ENCODE measurements around the gene TNNI3K. TPM values are rescaled to one million over a fixed set of nuclear protein-coding genes. Genes with fewer than 3 reads are reported as not detected.

The TNNI3K gene
- total and polyA plus RNA-seq, 4 donors, result 0.41 to 1.4 TPM; not detected in 2

DNA sequence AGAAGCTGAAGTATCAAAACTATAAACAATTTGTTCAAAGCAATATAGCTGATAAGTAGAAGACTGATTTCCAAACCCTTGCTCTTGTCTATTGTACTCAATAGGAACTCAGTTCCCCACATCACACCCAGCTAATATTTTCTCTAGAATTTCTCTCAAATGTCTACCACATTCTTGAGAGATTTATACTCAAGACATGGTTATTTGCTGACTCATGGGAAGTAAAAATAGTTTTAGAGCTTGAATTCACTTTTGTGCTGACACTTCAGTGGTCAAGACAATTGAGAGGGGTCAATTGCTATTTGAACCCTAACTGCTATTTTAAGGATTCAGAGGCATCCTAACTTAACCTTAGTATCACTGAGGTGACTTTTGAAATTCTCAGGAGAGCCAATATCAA, 99.0 kb downstream of the TNNI3K start:
- no peak overlapping the region for H3K27ac ChIP-seq (ENCODE audit: low read depth in 1 of 2, low read length in 1 of 2)
- TF ChIP-seq, protein P1, sequence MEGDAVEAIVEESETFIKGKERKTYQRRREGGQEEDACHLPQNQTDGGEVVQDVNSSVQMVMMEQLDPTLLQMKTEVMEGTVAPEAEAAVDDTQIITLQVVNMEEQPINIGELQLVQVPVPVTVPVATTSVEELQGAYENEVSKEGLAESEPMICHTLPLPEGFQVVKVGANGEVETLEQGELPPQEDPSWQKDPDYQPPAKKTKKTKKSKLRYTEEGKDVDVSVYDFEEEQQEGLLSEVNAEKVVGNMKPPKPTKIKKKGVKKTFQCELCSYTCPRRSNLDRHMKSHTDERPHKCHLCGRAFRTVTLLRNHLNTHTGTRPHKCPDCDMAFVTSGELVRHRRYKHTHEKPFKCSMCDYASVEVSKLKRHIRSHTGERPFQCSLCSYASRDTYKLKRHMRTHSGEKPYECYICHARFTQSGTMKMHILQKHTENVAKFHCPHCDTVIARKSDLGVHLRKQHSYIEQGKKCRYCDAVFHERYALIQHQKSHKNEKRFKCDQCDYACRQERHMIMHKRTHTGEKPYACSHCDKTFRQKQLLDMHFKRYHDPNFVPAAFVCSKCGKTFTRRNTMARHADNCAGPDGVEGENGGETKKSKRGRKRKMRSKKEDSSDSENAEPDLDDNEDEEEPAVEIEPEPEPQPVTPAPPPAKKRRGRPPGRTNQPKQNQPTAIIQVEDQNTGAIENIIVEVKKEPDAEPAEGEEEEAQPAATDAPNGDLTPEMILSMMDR (IDR thresholded peaks at IDR 0.05; ENCODE audit: control extremely low read depth, extremely low read depth), result no peak
- ATAC-seq (ENCODE audit: insufficient read depth, low FRiP score) (no peak), DNase-seq (no peak)
- H3K9ac ChIP-seq (ENCODE audit: insufficient read depth in 1 of 2, low read length in 2 of 2), result no peak overlapping the region
- peaks cover 0 to 2% (median 0%) of the 10 kb centered on the region in 4 donors for H3K36me3 ChIP-seq (ENCODE audit: control insufficient read depth in 4 of 4, insufficient read depth in 4 of 4, low read length in 4 of 4)
- no peaks in the 10 kb centered on the region for H3K4me1 ChIP-seq (ENCODE audit: control insufficient read depth in 5 of 5, insufficient read depth in 5 of 5, low read length in 5 of 5)
- H3K4me3 ChIP-seq, result no peak overlapping the region
- H3K9me3 ChIP-seq (ENCODE audit: control insufficient read depth in 4 of 4, insufficient read depth in 3 of 4, low read length in 3 of 4), result no peaks in the 10 kb centered on the region
- no peaks in the 10 kb centered on the region for H3K27me3 ChIP-seq (ENCODE audit: control insufficient read depth in 3 of 3, insufficient read depth in 3 of 3, low read length in 2 of 3)

DNA sequence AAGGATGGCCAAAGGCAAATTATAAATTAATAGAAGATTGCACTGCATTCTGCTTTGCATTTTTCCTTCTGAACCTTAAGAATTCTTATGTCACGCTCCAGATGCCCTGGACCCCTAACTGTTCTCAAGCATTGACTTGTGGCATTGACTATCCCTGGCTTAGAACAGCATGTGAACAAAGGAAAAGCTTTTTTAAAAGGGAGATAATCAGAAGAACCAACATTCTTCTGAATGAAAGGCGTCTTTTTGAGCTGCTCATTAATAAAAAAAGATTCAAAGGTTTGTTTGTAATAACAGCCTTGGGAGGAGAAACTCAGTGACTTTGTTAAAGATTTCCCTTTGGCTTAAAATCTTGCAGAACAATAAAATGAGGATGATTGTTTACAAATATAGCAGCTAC, 105.5 kb downstream of the TNNI3K start:
- H3K9ac ChIP-seq (ENCODE audit: insufficient read depth in 1 of 2, low read length in 2 of 2), result no peak overlapping the region
- DNase-seq (no peak), ATAC-seq (ENCODE audit: insufficient read depth, low FRiP score) (no peak)
- H3K4me1 ChIP-seq (ENCODE audit: control insufficient read depth in 5 of 5, insufficient read depth in 5 of 5, low read length in 5 of 5), result peaks cover 0 to 7% (median 0%) of the 10 kb centered on the region in 5 donors
- no peaks in the 10 kb centered on the region for H3K27me3 ChIP-seq (ENCODE audit: control insufficient read depth in 3 of 3, insufficient read depth in 3 of 3, low read length in 2 of 3)
- H3K27ac ChIP-seq (ENCODE audit: low read depth in 1 of 2, low read length in 1 of 2), result peak overlapping the region in 1 of 2 donors; percentile 53
- no peak overlapping the region for H3K4me3 ChIP-seq
- no peaks in the 10 kb centered on the region for H3K9me3 ChIP-seq (ENCODE audit: control insufficient read depth in 4 of 4, insufficient read depth in 3 of 4, low read length in 3 of 4)
- 83 to 90% methylated on average over 2 of the region's 2 CpGs for WGBS, 2 donors
- peaks cover 0 to under 1% (median 0%) of the 10 kb centered on the region in 4 donors for H3K36me3 ChIP-seq (ENCODE audit: control insufficient read depth in 4 of 4, insufficient read depth in 4 of 4, low read length in 4 of 4)
- TF ChIP-seq, protein P1 (IDR thresholded peaks at IDR 0.05; ENCODE audit: control extremely low read depth, extremely low read depth), result no peak

DNA sequence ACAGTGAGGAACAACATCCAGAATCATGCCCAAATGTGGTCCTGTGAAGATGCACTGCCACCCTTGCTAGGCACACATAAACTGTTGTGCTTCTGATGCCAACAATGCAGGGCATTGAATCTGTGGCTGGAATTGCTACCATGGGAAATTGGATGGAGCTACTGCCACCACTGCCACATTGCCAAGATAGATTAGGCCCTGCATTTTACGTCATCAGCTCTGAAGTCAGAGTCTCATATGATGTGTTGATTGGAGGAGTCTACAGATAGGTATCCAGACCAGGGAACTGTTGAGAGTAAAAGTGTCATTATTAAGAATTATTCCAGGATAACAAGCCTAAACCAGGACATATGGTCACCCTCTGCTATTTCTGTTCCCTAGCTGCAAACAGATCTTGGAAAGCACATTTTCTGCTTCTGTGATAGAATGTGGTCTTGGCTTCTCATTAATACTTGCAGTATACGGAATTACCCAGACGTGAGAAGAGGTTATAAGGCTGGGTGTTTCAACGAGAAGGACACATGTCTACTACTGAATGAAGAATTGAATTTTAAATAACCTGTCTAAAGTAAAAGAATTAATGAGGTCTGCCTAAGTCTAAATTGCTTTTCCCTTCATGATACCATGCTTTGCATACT, 106.6 kb downstream of the TNNI3K start:
- H3K27me3 ChIP-seq (ENCODE audit: control insufficient read depth in 3 of 3, insufficient read depth in 3 of 3, low read length in 2 of 3), result no peaks in the 10 kb centered on the region
- WGBS, 2 donors, result 90 to 93% methylated on average over 4 of the region's 4 CpGs

More for the DNA sequence above, 106.6 kb downstream of the TNNI3K start:
- ATAC-seq (ENCODE audit: insufficient read depth, low FRiP score), result no peak
- H3K36me3 ChIP-seq (ENCODE audit: control insufficient read depth in 4 of 4, insufficient read depth in 4 of 4, low read length in 4 of 4), result peaks cover 0 to 3% (median 0%) of the 10 kb centered on the region in 4 donors
- peak overlapping the region in 1 of 2 donors; percentile 66 for H3K27ac ChIP-seq (ENCODE audit: low read depth in 1 of 2, low read length in 1 of 2)
- no peak for DNase-seq
- peaks cover 0 to 9% (median 0%) of the 10 kb centered on the region in 5 donors for H3K4me1 ChIP-seq (ENCODE audit: control insufficient read depth in 5 of 5, insufficient read depth in 5 of 5, low read length in 5 of 5)
- no peak overlapping the region for H3K4me3 ChIP-seq
- TF ChIP-seq, protein P1 (IDR thresholded peaks at IDR 0.05; ENCODE audit: control extremely low read depth, extremely low read depth), result no peak
- no peaks in the 10 kb centered on the region for H3K9me3 ChIP-seq (ENCODE audit: control insufficient read depth in 4 of 4, insufficient read depth in 3 of 4, low read length in 3 of 4)
- no peak overlapping the region for H3K9ac ChIP-seq (ENCODE audit: insufficient read depth in 1 of 2, low read length in 2 of 2)

Measured in lung (tissue), 12 donors.